ENCODE data around the gene TUBA1C. TPM values are rescaled to one million over a fixed set of nuclear protein-coding genes. Genes with fewer than 3 reads are reported as not detected.

Gene TUBA1C
- total RNA-seq, 1 experiment from 2014 or later, result 660 TPM

- no peak overlapping the region for H2AK5ac ChIP-seq (ENCODE audit: insufficient read length, low read length)
- peaks cover 33 to 50% (median 47%) of the 10 kb centered on the region in 3 experiments for H3K36me3 Mint-ChIP-seq (ENCODE audit: insufficient read depth in 1 of 3, low read depth in 3 of 3)
- no peaks in the 10 kb centered on the region for H3K79me1 ChIP-seq (ENCODE audit: insufficient read depth, low read depth, low read length, poor library complexity, severe bottlenecking)
- H3K27ac Mint-ChIP-seq, result no peak overlapping the region
- H3K27me3 Mint-ChIP-seq (ENCODE audit: low read depth), result no peaks in the 10 kb centered on the region; the same call in 1 of the 2 replicates
- H3K14ac ChIP-seq (ENCODE audit: insufficient read depth, low read length), result no peak overlapping the region
- H3K79me2 ChIP-seq (ENCODE audit: insufficient read depth, low read length), result no peaks in the 10 kb centered on the region
- H2BK20ac ChIP-seq (ENCODE audit: low read depth, low read length, poor library complexity, severe bottlenecking), result no peak overlapping the region
- no peaks in the 10 kb centered on the region for H3K9me3 Mint-ChIP-seq
- peaks cover 2 to 5% of the 10 kb centered on the region in 2 experiments for H3K4me1 Mint-ChIP-seq
- WGBS (ENCODE audit: extremely low coverage, insufficient read length, low lambda C conversion rate), result no CpG with 5 or more reads among the region's 6 CpGs
- no peak for DNase-seq
- no peak overlapping the region for H3K4me2 ChIP-seq (ENCODE audit: insufficient read depth, insufficient read length, low read length)
- H3K27ac ChIP-seq (ENCODE audit: insufficient read length, low read depth, low read length), result no peak overlapping the region
- H3K27me3 ChIP-seq (ENCODE audit: insufficient read depth, low read length), result no peaks in the 10 kb centered on the region
- H3T11ph ChIP-seq (ENCODE audit: low read length), result no peak overlapping the region
- H3K4me1 ChIP-seq (ENCODE audit: insufficient read depth, low read length), result no peaks in the 10 kb centered on the region
- H3K23me2 ChIP-seq (ENCODE audit: insufficient read length, low read depth, low read length, poor library complexity, severe bottlenecking), result no peaks in the 10 kb centered on the region
- H3K18ac ChIP-seq (ENCODE audit: insufficient read length, low read depth, low read length), result no peak overlapping the region
- H3K9me3 ChIP-seq (ENCODE audit: control insufficient read depth, low read depth, low read length), result no peaks in the 10 kb centered on the region
- H3K56ac ChIP-seq (ENCODE audit: insufficient read length, low read depth, low read length), result no peak overlapping the region
- H4K5ac ChIP-seq (ENCODE audit: insufficient read length, low read depth, low read length), result no peak overlapping the region
- no peak overlapping the region for H2AFZ ChIP-seq (ENCODE audit: low read length)
- H3K4me3 Mint-ChIP-seq, result no peak overlapping the region
- H3K4ac ChIP-seq (ENCODE audit: low read depth, low read length), result no peak overlapping the region
- H2BK120ac ChIP-seq (ENCODE audit: low read depth, low read length, poor library complexity, severe bottlenecking), result no peak overlapping the region
- no peak overlapping the region for H3K9ac ChIP-seq (ENCODE audit: extremely low read depth, insufficient read length, low read length)
- H4K20me1 ChIP-seq (ENCODE audit: control insufficient read depth, insufficient read depth, insufficient read length), result peaks cover 4% of the 10 kb centered on the region
- no peak overlapping the region for H2BK12ac ChIP-seq (ENCODE audit: insufficient read length, low read depth, low read length)
- no peak overlapping the region for H2BK5ac ChIP-seq (ENCODE audit: insufficient read length, low read length)
- no peak overlapping the region for H3K23ac ChIP-seq (ENCODE audit: insufficient read length, low read depth, low read length)
- no peak overlapping the region for H2BK15ac ChIP-seq (ENCODE audit: low read depth, low read length)
- H4K91ac ChIP-seq (ENCODE audit: insufficient read length, low read depth, low read length), result no peak overlapping the region
- TF ChIP-seq CTCF (conservative IDR thresholded peaks at IDR 0.05), result 0 out of 3 replicates have a peak, but pooled peaks have one; percentile 12
- H4K8ac ChIP-seq (replicated peaks; ENCODE audit: insufficient read length, low read depth, low read length), result no peak overlapping the region
Measured at GRCh38 chr12:49273726-49274395, 9.0 kb downstream of the TUBA1C start.

Data from H9 (cell line).